Measurements from ENCODE around the gene NT5DC3.

DNA sequence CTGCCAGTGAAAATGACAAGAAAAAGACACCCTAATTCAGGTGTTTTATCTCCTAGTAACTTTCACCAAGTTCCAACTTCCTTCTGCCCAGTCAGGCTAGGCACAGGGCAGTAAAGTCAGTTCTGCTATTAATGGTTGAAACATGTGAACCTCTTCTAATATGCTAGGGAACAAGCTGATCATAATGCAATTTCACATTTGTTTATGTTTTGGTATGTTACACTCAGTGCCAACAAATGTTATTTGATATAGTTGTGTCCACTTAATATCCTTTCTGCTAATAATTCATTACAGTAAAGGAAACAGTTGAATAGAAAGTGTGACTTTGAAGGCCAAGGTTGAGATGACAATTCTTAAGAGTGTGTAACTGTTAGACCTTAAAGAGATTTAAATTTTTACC is 17.2 kb downstream of the NT5DC3 start:
- TF ChIP-seq HNF4A (conservative IDR thresholded peaks at IDR 0.05) (no peak), TAF1 (conservative IDR thresholded peaks at IDR 0.05) (no peak), JUND (IDR thresholded peaks at IDR 0.05) (no peak), SP1 (IDR thresholded peaks at IDR 0.05) (no peak), YY1 (IDR thresholded peaks at IDR 0.05) (no peak), GABPA (IDR thresholded peaks at IDR 0.05 in 1 of 2, conservative IDR thresholded peaks at IDR 0.05 in 1 of 2) (no peak), EGR1 (IDR thresholded peaks at IDR 0.05; ENCODE audit: low read depth in 2 of 2) (no peak), FOXA1 (IDR thresholded peaks at IDR 0.05) (no peak), RAD21 (IDR thresholded peaks at IDR 0.05) (no peak)
- TF ChIP-seq, protein P1, sequence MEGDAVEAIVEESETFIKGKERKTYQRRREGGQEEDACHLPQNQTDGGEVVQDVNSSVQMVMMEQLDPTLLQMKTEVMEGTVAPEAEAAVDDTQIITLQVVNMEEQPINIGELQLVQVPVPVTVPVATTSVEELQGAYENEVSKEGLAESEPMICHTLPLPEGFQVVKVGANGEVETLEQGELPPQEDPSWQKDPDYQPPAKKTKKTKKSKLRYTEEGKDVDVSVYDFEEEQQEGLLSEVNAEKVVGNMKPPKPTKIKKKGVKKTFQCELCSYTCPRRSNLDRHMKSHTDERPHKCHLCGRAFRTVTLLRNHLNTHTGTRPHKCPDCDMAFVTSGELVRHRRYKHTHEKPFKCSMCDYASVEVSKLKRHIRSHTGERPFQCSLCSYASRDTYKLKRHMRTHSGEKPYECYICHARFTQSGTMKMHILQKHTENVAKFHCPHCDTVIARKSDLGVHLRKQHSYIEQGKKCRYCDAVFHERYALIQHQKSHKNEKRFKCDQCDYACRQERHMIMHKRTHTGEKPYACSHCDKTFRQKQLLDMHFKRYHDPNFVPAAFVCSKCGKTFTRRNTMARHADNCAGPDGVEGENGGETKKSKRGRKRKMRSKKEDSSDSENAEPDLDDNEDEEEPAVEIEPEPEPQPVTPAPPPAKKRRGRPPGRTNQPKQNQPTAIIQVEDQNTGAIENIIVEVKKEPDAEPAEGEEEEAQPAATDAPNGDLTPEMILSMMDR (IDR thresholded peaks at IDR 0.05; ENCODE audit: low read depth, low read length, missing input control): no peak
- TF ChIP-seq, protein P2, sequence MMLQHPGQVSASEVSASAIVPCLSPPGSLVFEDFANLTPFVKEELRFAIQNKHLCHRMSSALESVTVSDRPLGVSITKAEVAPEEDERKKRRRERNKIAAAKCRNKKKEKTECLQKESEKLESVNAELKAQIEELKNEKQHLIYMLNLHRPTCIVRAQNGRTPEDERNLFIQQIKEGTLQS (IDR thresholded peaks at IDR 0.05): no peak
- TF ChIP-seq, protein P3, sequence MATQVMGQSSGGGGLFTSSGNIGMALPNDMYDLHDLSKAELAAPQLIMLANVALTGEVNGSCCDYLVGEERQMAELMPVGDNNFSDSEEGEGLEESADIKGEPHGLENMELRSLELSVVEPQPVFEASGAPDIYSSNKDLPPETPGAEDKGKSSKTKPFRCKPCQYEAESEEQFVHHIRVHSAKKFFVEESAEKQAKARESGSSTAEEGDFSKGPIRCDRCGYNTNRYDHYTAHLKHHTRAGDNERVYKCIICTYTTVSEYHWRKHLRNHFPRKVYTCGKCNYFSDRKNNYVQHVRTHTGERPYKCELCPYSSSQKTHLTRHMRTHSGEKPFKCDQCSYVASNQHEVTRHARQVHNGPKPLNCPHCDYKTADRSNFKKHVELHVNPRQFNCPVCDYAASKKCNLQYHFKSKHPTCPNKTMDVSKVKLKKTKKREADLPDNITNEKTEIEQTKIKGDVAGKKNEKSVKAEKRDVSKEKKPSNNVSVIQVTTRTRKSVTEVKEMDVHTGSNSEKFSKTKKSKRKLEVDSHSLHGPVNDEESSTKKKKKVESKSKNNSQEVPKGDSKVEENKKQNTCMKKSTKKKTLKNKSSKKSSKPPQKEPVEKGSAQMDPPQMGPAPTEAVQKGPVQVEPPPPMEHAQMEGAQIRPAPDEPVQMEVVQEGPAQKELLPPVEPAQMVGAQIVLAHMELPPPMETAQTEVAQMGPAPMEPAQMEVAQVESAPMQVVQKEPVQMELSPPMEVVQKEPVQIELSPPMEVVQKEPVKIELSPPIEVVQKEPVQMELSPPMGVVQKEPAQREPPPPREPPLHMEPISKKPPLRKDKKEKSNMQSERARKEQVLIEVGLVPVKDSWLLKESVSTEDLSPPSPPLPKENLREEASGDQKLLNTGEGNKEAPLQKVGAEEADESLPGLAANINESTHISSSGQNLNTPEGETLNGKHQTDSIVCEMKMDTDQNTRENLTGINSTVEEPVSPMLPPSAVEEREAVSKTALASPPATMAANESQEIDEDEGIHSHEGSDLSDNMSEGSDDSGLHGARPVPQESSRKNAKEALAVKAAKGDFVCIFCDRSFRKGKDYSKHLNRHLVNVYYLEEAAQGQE (IDR thresholded peaks at IDR 0.05): no peak
- TF ChIP-seq, protein P4, sequence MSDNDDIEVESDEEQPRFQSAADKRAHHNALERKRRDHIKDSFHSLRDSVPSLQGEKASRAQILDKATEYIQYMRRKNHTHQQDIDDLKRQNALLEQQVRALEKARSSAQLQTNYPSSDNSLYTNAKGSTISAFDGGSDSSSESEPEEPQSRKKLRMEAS (IDR thresholded peaks at IDR 0.05): no peak
- TF ChIP-seq, protein P5, sequence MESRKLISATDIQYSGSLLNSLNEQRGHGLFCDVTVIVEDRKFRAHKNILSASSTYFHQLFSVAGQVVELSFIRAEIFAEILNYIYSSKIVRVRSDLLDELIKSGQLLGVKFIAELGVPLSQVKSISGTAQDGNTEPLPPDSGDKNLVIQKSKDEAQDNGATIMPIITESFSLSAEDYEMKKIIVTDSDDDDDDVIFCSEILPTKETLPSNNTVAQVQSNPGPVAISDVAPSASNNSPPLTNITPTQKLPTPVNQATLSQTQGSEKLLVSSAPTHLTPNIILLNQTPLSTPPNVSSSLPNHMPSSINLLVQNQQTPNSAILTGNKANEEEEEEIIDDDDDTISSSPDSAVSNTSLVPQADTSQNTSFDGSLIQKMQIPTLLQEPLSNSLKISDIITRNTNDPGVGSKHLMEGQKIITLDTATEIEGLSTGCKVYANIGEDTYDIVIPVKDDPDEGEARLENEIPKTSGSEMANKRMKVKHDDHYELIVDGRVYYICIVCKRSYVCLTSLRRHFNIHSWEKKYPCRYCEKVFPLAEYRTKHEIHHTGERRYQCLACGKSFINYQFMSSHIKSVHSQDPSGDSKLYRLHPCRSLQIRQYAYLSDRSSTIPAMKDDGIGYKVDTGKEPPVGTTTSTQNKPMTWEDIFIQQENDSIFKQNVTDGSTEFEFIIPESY (IDR thresholded peaks at IDR 0.05): no peak
